Lower leg skin (tissue), 3 donors: ENCODE results near the gene USP3.

Experiments
- POLR2A ChIP-seq, 2 donors: fragments of 450-650 bp; IDR thresholded peaks; one replicate each; pipeline ENCODE4 v1.6.1; 2016 to 2017; ENCODE audit warnings: antibody characterized with exemption in 2 of 2, mild to moderate bottlenecking in 1 of 2, moderate library complexity in 1 of 2
- TF ChIP-seq, protein P1 (sequence below), 3 donors: fragments of 450-650 bp; IDR thresholded peaks; one replicate each; pipeline ENCODE4 v1.5.1; 2016; ENCODE audit warnings: antibody characterized with exemption in 3 of 3, mild to moderate bottlenecking in 3 of 3, moderate library complexity in 2 of 3

DNA sequence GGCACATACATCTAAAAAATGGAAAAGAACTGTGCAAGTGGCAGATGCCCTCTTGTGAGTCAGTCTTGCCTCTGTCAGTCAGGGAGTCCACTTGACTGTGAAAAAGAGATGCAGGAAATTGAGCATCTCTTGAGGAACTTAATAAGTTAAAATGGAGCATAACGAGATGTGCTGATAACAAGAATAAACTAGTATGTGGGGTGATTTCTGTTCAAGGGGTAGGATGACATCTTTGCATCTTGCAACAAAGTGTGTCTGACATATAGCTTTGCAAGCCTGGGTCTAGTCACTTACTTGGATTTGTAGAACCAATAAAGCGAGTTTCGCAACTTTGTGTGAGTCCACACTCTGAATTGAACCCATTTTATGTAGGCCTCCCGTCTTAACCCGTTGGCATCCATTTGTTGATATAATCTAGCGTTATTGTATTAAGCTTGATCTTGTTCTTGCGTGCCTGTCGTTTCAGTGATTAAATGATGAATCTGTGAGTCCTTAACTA, 2.2 kb downstream of the USP3 start:
- TF ChIP-seq, protein P1, sequence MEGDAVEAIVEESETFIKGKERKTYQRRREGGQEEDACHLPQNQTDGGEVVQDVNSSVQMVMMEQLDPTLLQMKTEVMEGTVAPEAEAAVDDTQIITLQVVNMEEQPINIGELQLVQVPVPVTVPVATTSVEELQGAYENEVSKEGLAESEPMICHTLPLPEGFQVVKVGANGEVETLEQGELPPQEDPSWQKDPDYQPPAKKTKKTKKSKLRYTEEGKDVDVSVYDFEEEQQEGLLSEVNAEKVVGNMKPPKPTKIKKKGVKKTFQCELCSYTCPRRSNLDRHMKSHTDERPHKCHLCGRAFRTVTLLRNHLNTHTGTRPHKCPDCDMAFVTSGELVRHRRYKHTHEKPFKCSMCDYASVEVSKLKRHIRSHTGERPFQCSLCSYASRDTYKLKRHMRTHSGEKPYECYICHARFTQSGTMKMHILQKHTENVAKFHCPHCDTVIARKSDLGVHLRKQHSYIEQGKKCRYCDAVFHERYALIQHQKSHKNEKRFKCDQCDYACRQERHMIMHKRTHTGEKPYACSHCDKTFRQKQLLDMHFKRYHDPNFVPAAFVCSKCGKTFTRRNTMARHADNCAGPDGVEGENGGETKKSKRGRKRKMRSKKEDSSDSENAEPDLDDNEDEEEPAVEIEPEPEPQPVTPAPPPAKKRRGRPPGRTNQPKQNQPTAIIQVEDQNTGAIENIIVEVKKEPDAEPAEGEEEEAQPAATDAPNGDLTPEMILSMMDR (IDR thresholded peaks at IDR 0.05), result no peak
- no peak for TF ChIP-seq POLR2A (IDR thresholded peaks at IDR 0.05)
